Activated T-cell treated with anti-CD3 and anti-CD28 coated beads, Interleukin-2, amount 50 U/mL, for 4 hours (primary cell): ENCODE results near the gene PRPSAP1. TPM values are rescaled to one million over a fixed set of nuclear protein-coding genes. Genes with fewer than 3 reads are reported as not detected.
"Not testable (repeated sequence)": the region's sequence is repeated elsewhere in the genome, so short reads cannot be mapped to it uniquely, and the experiment has no call there.

Source experiments
- ATAC-seq, 2 donors: fragments of 200-7000 bp; cut with Tn5 transposase; one replicate each; pipeline ENCODE4 v1.10.0; 2021
- DNase-seq: peaks from one replicate; pipeline ENCODE4 v3.0.0-alpha.2; 2020
- H3K27me3 Mint-ChIP-seq: one replicate; pipeline ENCODE4 v1.8.0; 2021; ENCODE audit warnings: low read depth, mixed read lengths
- H3K36me3 Mint-ChIP-seq: one replicate; pipeline ENCODE4 v1.8.0; 2022; ENCODE audit warnings: mixed read lengths; ENCODE audit not compliant: insufficient read depth
- H3K4me1 Mint-ChIP-seq: one replicate; pipeline ENCODE4 v1.8.0; 2021; ENCODE audit warnings: low read depth, mixed read lengths
- H3K4me3 Mint-ChIP-seq: one replicate; pipeline ENCODE4 v1.8.0; 2021; ENCODE audit warnings: mild to moderate bottlenecking, moderate library complexity, mixed read lengths
- H3K9me3 Mint-ChIP-seq: one replicate; pipeline ENCODE4 v1.8.0; 2021; ENCODE audit warnings: mixed read lengths
- total RNA-seq, 3 donors: library from RNA; stranded (reverse); gene quantifications; one replicate each; pipeline ENCODE4 v1.2.1, GENCODE V29; 2021

The PRPSAP1 gene
- total RNA-seq, 3 donors from 2014 or later, result 28.1 to 32.3 (median 31.8) TPM

DNA sequence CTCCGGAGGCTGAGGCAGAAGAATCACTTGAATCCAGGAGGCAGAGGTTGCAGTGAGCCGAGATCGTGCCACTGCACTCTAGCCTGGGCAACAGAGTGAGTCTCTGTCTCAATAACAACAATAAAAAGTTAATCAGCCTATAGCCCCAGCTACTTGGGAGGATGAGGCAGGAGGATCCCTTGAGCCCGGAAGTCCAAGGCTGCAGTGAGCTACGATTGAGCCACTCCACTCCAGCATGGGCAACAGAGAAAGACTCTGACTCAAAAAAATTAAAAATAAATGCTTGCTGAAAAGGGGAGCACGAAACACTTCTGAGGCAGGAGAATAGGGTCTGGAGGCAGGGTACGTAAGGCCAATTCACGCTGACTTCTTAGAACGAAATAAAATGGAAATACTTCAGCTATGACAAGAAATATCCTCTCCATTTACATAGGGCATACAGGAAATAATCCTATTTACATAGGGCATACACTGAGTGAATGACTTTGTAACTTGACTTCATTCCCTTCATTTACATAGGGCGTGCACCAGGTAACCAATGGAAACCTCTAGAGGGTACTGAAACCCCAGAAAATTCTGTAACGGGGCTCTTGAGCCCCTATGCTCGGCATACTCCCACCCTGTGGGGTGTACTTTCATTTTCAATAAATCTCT, 3.2 kb upstream of the PRPSAP1 start:
- Mint-ChIP-seq H3K36me3 (no peaks in the 10 kb centered on the region), H3K9me3 (no peaks in the 10 kb centered on the region), H3K4me1 (peaks cover 11% of the 10 kb centered on the region), H3K27me3 (peaks cover 2% of the 10 kb centered on the region), H3K4me3 (no peak overlapping the region)
- DNase-seq (no peak), ATAC-seq (no peak)

DNA sequence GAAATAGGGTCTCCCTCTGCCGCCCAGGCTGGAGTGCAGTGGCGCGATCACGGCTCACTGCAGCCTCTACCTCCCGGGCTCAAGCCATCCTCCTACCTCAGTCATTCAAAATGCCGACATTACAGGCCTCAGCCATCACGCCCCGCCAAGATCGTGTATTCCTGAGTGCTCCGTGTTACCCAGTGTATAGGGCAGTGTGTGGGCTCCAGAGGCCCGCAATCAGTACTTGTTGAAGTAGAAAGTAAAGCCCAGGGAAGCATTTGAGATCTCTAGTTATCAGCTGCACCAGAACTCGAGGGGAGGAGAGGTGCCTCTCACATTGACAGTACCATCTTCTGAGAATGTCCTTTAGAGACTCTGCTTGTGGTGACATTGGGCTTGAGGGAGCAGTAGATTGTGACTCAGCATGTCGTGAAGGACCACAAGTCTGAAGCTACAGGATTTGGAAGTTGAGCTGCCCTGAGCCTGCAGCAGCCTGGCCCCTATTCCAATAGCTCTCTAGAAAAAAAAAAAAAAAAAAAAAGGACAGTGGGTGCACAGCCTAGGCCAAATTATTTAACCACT, 1.1 kb upstream of the PRPSAP1 start:
- Mint-ChIP-seq H3K4me1 (peaks cover 14% of the 10 kb centered on the region), H3K36me3 (no peaks in the 10 kb centered on the region), H3K4me3 (peak overlapping the region; percentile 94), H3K27me3 (peaks cover 2% of the 10 kb centered on the region), H3K9me3 (no peaks in the 10 kb centered on the region)
- DNase-seq (no peak), ATAC-seq (no peak)

DNA sequence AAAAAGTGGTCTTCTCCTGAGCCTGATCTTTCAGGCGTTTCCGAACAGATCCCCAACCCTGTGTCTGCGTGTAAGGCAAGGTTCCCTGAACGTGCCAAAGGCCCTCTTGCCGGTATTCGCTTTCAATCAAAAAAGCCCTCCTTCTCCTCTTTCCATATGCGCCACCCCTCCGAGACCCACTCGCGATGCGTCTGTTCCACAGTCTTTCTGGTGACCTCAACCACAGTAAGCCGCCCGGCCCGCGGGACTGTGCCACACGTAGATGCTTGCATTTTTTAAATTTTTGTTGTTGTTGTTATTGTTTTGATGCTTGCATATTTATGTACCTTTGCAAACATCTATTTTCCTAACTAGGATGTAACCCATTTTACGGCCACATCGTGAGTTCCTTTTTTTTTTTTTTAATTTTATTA, 607 bp upstream of the PRPSAP1 start:
- Mint-ChIP-seq H3K27me3 (peaks cover 2% of the 10 kb centered on the region), H3K9me3 (no peaks in the 10 kb centered on the region), H3K4me3 (peak overlapping the region; percentile 94), H3K4me1 (peaks cover 14% of the 10 kb centered on the region), H3K36me3 (no peaks in the 10 kb centered on the region)
- no peak for DNase-seq
- ATAC-seq, result no peak

DNA sequence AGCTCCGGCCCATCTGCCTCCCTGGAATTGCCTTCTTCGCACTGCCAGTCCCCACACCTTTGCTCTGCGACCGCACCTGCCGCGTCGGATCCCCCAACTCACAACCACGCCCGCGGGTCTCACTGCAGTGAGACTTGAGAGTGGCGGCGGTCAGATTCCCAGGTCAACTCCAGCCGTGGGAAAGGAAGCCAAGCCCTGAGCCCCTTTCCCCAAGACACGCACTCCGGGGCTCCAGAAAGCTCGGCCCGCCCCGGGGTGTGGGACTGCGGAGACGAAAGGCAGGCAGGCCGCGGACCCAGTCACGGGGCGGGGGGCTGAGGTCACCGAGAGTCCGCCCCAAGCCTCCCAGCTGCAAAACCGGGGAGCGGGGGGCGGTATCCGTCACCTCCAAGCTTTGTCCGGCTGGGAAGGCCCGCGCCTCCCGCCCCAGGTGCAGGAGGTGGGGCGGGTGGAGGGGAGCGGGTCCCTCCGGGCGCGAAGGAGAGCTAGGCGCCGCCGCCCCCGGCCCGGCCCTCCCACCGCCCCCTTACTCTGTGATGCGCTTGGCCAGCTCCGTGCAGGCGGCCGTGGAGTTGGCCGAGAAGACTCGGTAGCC, 615 bp downstream of the PRPSAP1 start:
- H3K36me3 Mint-ChIP-seq, result no peaks in the 10 kb centered on the region

DNA sequence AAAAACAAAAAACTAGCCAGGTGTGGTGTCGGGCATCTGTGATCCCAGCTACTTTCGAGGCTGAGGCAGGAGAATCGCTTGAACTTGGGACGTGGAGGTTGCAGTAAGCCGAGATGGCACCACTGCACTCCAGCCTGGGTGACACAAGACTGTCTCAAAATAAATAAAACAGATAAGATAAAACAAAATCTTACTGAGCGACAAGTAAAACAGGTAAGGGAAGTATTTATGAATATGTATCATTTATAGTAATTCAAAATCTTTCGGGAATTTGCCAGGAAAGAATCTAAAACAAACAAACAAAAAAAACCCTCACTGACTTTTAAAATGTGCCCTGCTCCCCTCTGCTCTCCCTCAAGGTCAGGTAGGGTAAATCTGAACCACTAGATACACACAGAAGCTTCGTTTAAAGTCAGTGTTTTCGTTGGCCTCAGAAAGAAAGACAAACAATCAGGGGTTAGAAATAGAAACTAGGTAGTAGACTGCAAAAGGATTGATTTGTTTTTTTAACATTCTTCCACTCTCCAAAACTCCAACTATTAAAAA, 2.1 kb downstream of the PRPSAP1 start:
- no peak for ATAC-seq
- H3K4me3 Mint-ChIP-seq, result peak overlapping the region; percentile 94

More for the DNA sequence above, 615 bp downstream of the PRPSAP1 start:
- peak overlapping the region; percentile 94 for H3K4me3 Mint-ChIP-seq
- H3K9me3 Mint-ChIP-seq, result no peaks in the 10 kb centered on the region
- peaks cover 14% of the 10 kb centered on the region for H3K4me1 Mint-ChIP-seq
- ATAC-seq (peak in 1 of 2 donors; percentile 6), DNase-seq (no peak)
- peaks cover 2% of the 10 kb centered on the region for H3K27me3 Mint-ChIP-seq

DNA sequence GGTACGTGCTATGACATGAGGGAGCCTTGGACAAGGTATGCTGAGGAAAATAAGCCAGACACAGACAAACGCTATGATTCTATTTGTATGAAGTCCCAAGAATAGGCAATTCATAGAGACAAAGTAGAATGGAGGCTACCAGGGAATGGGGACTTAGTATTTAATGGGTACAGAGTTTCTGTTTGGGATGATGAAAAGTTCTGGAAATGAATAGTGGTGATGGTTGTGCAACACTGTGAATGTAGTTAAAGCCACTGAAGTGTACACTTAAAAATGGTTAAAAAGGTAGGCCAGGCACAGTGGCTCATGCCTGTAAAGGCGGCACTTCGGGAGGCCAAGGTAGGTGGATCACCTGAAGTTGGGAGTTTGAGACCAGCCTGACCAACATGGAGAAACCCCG, 3.3 kb downstream of the PRPSAP1 start:
- no peak for DNase-seq
- ATAC-seq, result no peak
- Mint-ChIP-seq H3K36me3 (peaks cover 14% of the 10 kb centered on the region), H3K4me3 (peak overlapping the region; percentile 13), H3K4me1 (peaks cover 14% of the 10 kb centered on the region), H3K27me3 (no peaks in the 10 kb centered on the region), H3K9me3 (no peaks in the 10 kb centered on the region)

More for the DNA sequence above, 2.1 kb downstream of the PRPSAP1 start:
- Mint-ChIP-seq H3K36me3 (peaks cover 9% of the 10 kb centered on the region), H3K27me3 (no peaks in the 10 kb centered on the region), H3K9me3 (no peaks in the 10 kb centered on the region), H3K4me1 (peaks cover 14% of the 10 kb centered on the region)
- no peak for DNase-seq

DNA sequence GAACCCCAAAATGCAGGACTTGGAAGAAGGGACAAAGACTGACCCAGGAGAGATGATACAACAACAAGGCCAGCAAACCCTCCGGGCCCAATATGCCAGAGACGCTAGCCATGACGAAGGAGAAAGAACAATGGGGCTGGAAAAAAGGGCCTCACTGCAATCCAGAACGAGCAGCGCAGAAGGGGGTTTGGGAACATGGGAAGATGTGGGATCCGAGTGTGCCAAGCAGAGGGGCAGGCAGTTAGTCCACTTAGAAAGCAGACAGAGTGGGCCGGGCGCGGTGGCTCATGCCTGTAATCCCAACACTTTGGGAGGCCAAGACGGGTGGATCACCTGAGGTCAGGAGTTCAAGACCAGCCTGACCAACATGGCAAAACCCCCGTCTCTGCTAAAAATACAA, 6.8 kb downstream of the PRPSAP1 start:
- ATAC-seq, result not testable (repeated sequence)

DNA sequence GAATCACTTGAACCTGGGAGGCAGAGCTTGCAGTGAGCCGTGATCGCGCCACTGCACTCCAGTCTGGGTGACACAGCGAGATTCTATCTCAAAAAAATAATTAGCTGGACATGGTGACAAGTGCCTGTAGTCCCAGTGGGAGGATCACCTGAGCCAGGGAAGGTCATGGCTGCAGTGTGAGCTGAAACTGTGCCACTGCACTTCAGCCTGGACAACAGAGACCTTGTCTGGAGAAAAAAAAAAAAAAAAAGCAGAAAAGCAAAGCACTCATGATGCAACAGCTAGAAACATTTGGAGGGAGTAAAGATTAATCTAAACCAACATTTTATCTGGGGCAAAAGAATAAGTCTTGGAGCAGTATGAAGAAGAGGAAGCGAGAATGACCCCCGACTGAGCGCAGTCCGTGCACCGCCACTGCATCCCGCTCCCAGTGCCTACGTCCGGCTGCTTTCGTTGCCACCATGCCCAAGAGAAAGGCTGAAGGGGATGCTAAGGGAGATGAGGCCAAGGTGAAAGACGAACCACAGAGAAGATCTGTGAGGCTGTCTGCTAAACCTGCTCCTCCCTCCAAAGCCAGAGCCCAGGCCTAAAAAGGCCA, 8.2 kb downstream of the PRPSAP1 start:
- Mint-ChIP-seq H3K4me1 (no peaks in the 10 kb centered on the region), H3K27me3 (no peaks in the 10 kb centered on the region), H3K36me3 (peaks cover 22% of the 10 kb centered on the region), H3K4me3 (no peak overlapping the region), H3K9me3 (no peaks in the 10 kb centered on the region)
- no peak for ATAC-seq
- DNase-seq, result no peak

More for the DNA sequence above, 6.8 kb downstream of the PRPSAP1 start:
- H3K4me3 Mint-ChIP-seq, H3K4me1 Mint-ChIP-seq, H3K27me3 Mint-ChIP-seq, H3K9me3 Mint-ChIP-seq, DNase-seq: not testable (repeated sequence)
- H3K36me3 Mint-ChIP-seq, result peaks cover 18% of the 10 kb centered on the region

DNA sequence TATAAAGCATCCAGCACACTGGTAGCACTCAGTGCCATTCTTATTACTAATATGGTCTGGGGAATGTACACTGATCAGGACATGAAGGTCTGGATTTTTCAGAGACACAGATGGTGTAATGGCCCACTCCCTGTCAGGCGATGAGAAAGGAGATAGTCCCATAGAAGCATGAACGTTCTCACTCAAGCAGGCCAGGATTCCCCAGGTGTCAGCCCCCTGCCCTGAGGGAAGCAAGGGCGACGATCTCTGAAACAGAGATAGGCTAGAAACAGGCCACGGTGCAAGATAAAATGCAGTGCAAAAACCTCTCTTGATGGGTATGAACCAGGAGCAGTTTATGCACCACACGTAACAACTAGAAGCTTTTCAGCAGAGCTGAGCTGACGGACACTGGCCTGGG, 10.6 kb downstream of the PRPSAP1 start:
- H3K4me3 Mint-ChIP-seq, result no peak overlapping the region
- H3K27me3 Mint-ChIP-seq, result no peaks in the 10 kb centered on the region
- no peaks in the 10 kb centered on the region for H3K9me3 Mint-ChIP-seq
- ATAC-seq (no peak), DNase-seq (no peak)
- H3K36me3 Mint-ChIP-seq, result peaks cover 26% of the 10 kb centered on the region
- no peaks in the 10 kb centered on the region for H3K4me1 Mint-ChIP-seq

DNA sequence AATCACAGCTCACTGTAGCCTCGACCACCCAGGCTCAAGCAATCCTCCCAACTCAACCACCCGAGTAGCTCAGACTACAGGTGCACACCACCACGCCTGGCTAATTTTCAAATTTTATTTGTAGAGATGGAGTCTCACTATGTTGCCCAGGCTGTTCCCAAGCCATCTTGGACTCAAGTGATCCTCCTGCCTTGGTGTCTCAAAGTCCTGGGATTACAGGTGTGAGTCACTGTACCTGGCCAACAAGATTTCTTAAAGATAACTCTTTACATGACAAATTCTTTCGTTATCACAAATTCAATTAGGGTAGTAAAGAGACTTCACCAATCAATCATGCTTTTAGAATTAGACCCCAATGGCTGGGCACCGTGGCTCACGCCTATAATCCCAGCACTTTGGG, 12.4 kb downstream of the PRPSAP1 start:
- no peak for ATAC-seq
- Mint-ChIP-seq H3K9me3 (no peaks in the 10 kb centered on the region), H3K36me3 (peaks cover 17% of the 10 kb centered on the region), H3K27me3 (no peaks in the 10 kb centered on the region), H3K4me1 (no peaks in the 10 kb centered on the region), H3K4me3 (no peak overlapping the region)
- DNase-seq, result no peak

DNA sequence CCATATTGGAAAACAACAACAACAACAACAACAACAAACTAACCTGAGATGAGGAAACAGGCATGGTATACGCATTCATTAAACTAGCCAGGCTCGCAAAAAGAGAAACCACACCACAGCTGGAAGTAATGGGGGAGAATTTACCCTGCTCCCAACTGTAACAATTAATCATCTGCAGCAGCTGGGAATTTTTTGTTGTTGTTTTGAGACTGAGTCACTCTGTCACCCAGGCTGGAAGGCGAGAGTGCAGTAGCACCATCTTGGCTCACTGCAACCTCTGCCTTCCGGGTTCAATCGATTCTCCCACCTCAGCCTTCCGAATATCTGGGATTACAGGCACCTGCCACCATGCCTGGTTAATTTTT, 16.3 kb downstream of the PRPSAP1 start:
- Mint-ChIP-seq H3K27me3 (no peaks in the 10 kb centered on the region), H3K4me3 (no peak overlapping the region), H3K9me3 (no peaks in the 10 kb centered on the region), H3K4me1 (no peaks in the 10 kb centered on the region), H3K36me3 (peaks cover 11% of the 10 kb centered on the region)
- no peak for ATAC-seq
- no peak for DNase-seq

DNA sequence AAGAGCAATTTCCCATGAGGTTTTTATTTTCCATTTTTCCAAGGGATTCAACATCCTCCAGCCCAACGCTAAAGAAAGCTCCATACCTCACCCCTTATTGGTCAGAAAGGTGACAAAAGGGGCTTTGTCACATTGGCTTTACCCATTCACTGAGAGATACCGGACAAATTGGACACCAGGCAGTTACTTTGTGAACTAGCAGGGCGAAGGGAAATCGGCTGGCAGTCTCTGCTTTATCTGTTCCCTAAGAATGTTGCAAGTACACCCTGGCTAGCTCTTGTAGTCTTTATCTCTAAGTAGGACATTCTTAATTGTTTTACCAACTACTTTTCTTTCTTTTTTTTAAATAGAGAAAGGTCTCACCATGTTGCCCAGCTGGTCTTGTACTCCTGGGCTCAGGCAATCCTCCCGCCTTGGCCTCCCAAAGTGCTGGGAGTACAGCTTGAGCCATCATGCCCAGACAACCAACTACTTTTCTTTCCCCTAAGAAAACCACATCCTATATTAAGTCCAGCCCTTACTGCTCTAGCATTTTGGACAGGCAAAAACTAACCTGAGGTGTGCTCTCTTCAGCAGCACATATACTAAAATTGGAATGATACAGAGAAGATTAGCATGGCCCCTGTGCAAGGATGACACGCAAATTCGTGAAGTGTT, 16.8 kb downstream of the PRPSAP1 start:
- peaks cover 7% of the 10 kb centered on the region for H3K36me3 Mint-ChIP-seq
- no peaks in the 10 kb centered on the region for H3K9me3 Mint-ChIP-seq
- no peaks in the 10 kb centered on the region for H3K4me1 Mint-ChIP-seq
- ATAC-seq (no peak), DNase-seq (no peak)
- H3K4me3 Mint-ChIP-seq, result no peak overlapping the region
- H3K27me3 Mint-ChIP-seq, result no peaks in the 10 kb centered on the region

DNA sequence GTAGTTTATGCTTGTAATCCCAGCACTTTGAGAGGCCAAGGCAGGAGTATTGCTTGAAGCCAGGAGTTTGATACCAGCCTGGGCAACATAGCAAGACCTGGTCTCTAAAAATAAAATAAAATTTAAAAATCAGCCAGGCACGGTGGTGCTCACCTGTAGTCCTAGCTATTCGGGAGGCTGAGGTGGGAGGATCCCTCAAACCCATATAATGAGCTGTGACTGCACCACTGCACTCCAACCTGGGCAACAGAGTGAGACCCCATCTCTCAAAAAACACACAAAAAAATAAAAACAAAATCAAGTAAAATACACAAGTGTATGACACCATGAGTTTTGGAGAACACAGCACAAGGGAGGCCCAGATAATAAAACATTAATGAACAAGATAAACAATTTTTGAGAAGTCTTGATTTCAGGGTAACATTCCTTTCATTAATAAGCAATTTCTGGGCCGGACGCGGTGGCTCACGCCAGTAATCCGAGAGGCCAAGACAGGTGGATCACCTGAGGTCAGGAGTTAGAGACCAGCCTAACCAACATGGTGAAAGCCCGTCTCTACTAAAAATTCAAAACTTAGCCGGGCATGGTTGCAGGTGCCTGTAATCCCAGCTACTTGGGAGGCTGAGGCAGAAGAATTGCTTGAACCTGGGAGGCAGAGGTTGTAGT, 17.9 kb downstream of the PRPSAP1 start:
- Mint-ChIP-seq H3K4me3 (no peak overlapping the region), H3K36me3 (peaks cover 4% of the 10 kb centered on the region), H3K9me3 (no peaks in the 10 kb centered on the region), H3K4me1 (no peaks in the 10 kb centered on the region), H3K27me3 (no peaks in the 10 kb centered on the region)
- DNase-seq (no peak), ATAC-seq (no peak)
